A673 (cell line): ENCODE measurements around the gene FYTTD1. TPM values are rescaled to one million over a fixed set of nuclear protein-coding genes. Genes with fewer than 3 reads are reported as not detected.

ENCODE experiments used
- BruUV-seq: library from RNA; stranded (reverse); fragments of 400-500 nt; replicated peaks from 2 replicates; lab custom pipeline; 2021; lab: Mats Ljungman, UMichigan
- CTCF ChIA-PET: fragments of 300-600 bp; sonication (Branson Sonifier 250); formaldehyde crosslinking; loops from one replicate; lab custom pipeline; 2022; ENCODE audit warnings: antibody characterized with exemption; lab: Charles Lee
- POLR2A ChIA-PET: fragments of 300-600 bp; sonication (Branson Sonifier 250); formaldehyde crosslinking; loops from one replicate; lab custom pipeline; 2022; ENCODE audit warnings: antibody characterized with exemption; ENCODE audit not compliant: low non-redundant PET; lab: Charles Lee
- DNase-seq: peaks from one replicate; pipeline ENCODE4 v3.0.0-alpha.2; 2015; ENCODE audit warnings: low spot score
- H3K27ac ChIP-seq: fragments of 200-600 bp; sonication (generic); 2 replicates; pipeline ENCODE4 v1.5.1; 2016; ENCODE audit warnings: mixed run types, low read depth, mild to moderate bottlenecking, mixed read lengths, antibody characterized with exemption, low read length; ENCODE audit not compliant: poor library complexity, severe bottlenecking
- H3K27me3 ChIP-seq: fragments of 200-600 bp; sonication (generic); replicated peaks from 2 replicates; pipeline ENCODE4 v1.6.1; 2017; ENCODE audit warnings: mixed run types, low read depth, mild to moderate bottlenecking, mixed read lengths, antibody characterized with exemption, low read length; ENCODE audit not compliant: insufficient read depth, poor library complexity
- H3K36me3 ChIP-seq: fragments of 200-600 bp; sonication (generic); 2 replicates; pipeline ENCODE4 v1.6.1; 2016; ENCODE audit warnings: mixed run types, mild to moderate bottlenecking, mixed read lengths, antibody characterized with exemption, low read length; ENCODE audit not compliant: insufficient read depth, poor library complexity, severe bottlenecking
- H3K4me1 ChIP-seq: fragments of 200-600 bp; sonication (generic); 2 replicates; pipeline ENCODE4 v1.6.1; 2017; ENCODE audit warnings: mixed run types, mild to moderate bottlenecking, mixed read lengths, antibody characterized with exemption, low read length; ENCODE audit not compliant: insufficient read depth, poor library complexity, severe bottlenecking
- H3K4me3 ChIP-seq: fragments of 200-600 bp; sonication (generic); 2 replicates; pipeline ENCODE4 v1.5.1; 2016; ENCODE audit warnings: low read depth, mixed run types, mild to moderate bottlenecking, mixed read lengths, low read length; ENCODE audit not compliant: poor library complexity, severe bottlenecking
- H3K9me3 ChIP-seq: fragments of 200-600 bp; sonication (generic); 2 replicates; pipeline ENCODE4 v1.6.1; 2016; ENCODE audit warnings: mixed run types, low read depth, mild to moderate bottlenecking, mixed read lengths, antibody characterized with exemption, low read length; ENCODE audit not compliant: poor library complexity, severe bottlenecking
- CTCF ChIP-seq: fragments of 300-800, 200-600 bp; sonication (generic); conservative IDR thresholded peaks from 2 replicates; pipeline ENCODE4 v1.5.1; 2017; ENCODE audit warnings: low read depth, mild to moderate bottlenecking, antibody characterized with exemption, low read length, moderate library complexity, mixed read lengths
- EZH2 ChIP-seq: fragments of 200-600 bp; sonication (generic); IDR thresholded peaks from 2 replicates; pipeline ENCODE4 v1.6.1; 2017; ENCODE audit warnings: borderline replicate concordance, low read depth, mild to moderate bottlenecking, mixed read lengths, antibody characterized with exemption, low read length; ENCODE audit not compliant: poor library complexity, severe bottlenecking
- intact Hi-C: fragments of 100-400 bp; cut with micrococcal nuclease; formaldehyde crosslinking; loops from one replicate; pipeline ENCODE4 v1.10.0; 2022; ENCODE audit not compliant: unreplicated experiment
- total RNA-seq: library from RNA; stranded (reverse); gene quantifications from 2 replicates; pipeline ENCODE4 v1.2.3, GENCODE V29; 2021

Gene FYTTD1
- total RNA-seq, 1 experiment from 2014 or later, result 89.7 TPM

DNA sequence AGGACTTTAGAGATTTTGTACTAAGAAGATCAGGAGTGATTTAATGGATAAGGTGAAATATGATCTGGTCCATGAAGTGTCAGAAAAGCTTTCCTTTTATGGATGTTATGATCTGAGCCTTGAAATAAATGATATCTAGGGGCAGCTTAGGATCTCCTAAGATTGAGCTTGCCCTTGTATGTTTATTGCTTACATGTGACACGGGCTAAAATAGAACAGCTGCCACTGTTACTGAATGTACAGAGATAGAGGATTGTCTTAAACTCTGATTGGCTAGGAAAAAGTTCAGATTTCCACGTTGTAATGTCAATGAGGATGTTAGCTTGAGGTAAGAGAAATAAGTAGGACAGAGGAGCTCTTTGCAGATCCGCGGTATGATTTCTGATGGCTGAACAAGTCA is 8.8 kb downstream of the FYTTD1 start:
- CTCF ChIA-PET, result no interaction called here
- TF ChIP-seq EZH2 (no peak), CTCF (no peak)
- no TSS peak for BruUV-seq

GRCh38 chr3:197761784-197762183 is 12.1 kb downstream of the FYTTD1 start:
- no peak for DNase-seq
- Histone ChIP-seq H3K9me3 (no peaks in the 10 kb centered on the region), H3K36me3 (peaks cover 30% of the 10 kb centered on the region), H3K27ac (no peak overlapping the region), H3K4me3 (no peak overlapping the region), H3K27me3 (no peaks in the 10 kb centered on the region), H3K4me1 (no peaks in the 10 kb centered on the region)
- no peak for TF ChIP-seq EZH2
- TF ChIP-seq CTCF, result no peak
- POLR2A ChIA-PET, result no interaction called here
- CTCF ChIA-PET, result no interaction called here
- no TSS peak for BruUV-seq
- intact Hi-C loops, result no loop called here

More for the DNA sequence above, 8.8 kb downstream of the FYTTD1 start:
- Histone ChIP-seq H3K4me3 (no peak overlapping the region), H3K4me1 (no peaks in the 10 kb centered on the region), H3K27me3 (no peaks in the 10 kb centered on the region), H3K9me3 (no peaks in the 10 kb centered on the region), H3K36me3 (peaks cover 10% of the 10 kb centered on the region), H3K27ac (no peak overlapping the region)
- no peak for DNase-seq
- POLR2A ChIA-PET, result no interaction called here
- intact Hi-C loops, result no loop called here

DNA sequence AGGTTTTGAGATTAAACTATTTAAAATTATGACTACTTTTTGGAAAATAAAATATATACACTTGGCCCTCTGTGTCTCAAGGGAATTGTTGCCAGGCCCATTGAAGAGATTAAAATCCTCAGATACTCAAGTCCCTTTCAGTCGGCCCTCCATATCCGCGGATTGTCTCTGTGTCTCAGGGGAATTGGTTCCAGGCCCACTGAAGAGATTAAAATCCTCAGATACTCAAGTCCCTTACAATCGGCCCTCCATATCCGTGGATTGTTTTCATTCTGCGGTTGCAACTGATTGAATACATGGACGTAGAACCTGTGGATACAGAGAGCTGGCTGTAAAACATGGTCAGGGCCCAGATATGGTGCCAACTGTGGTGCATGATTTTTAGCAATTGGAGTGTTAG is 25.6 kb downstream of the FYTTD1 start:
- BruUV-seq, result no TSS peak
- H3K27me3 ChIP-seq, result no peaks in the 10 kb centered on the region
- ChIA-PET CTCF (no interaction called here), POLR2A (no interaction called here)
- intact Hi-C loops, result no loop called here
- H3K4me1 ChIP-seq, result peaks cover 7% of the 10 kb centered on the region
- peaks cover 74% of the 10 kb centered on the region for H3K36me3 ChIP-seq
- peak; percentile 76 for DNase-seq
- H3K9me3 ChIP-seq, result no peaks in the 10 kb centered on the region
- H3K4me3 ChIP-seq, result no peak overlapping the region
- TF ChIP-seq EZH2 (no peak), CTCF (no peak)
- no peak overlapping the region for H3K27ac ChIP-seq
